ENCODE results near the gene NMNAT3. TPM values are rescaled to one million over a fixed set of nuclear protein-coding genes. Genes with fewer than 3 reads are reported as not detected.

Gene NMNAT3
- total RNA-seq, 1 experiment from 2014 or later, result 4.8 TPM

- Histone ChIP-seq H3K9me2 (replicated peaks; ENCODE audit: low read length) (no peaks in the 10 kb centered on the region), H3K27ac (ENCODE audit: low read length) (no peak overlapping the region), H3K9me3 (ENCODE audit: low read length) (no peaks in the 10 kb centered on the region), H3K79me2 (ENCODE audit: low read length) (no peaks in the 10 kb centered on the region), H3F3A (ENCODE audit: low read length, unreplicated experiment) (no peaks in the 10 kb centered on the region), H3K4me1 (ENCODE audit: insufficient read depth, low read length) (no peaks in the 10 kb centered on the region), H3K4me3 (ENCODE audit: low read length) (no peak overlapping the region), H3K36me3 (ENCODE audit: low read depth, low read length) (no peaks in the 10 kb centered on the region), H3K9ac (ENCODE audit: low read length) (no peak overlapping the region), H4K20me1 (ENCODE audit: low read length) (no peaks in the 10 kb centered on the region), H3K27me3 (ENCODE audit: low read length) (no peaks in the 10 kb centered on the region), H3K4me2 (ENCODE audit: low read length) (no peak overlapping the region), H2AFZ (ENCODE audit: low read length) (no peak overlapping the region)
- TF ChIP-seq CTCF (conservative IDR thresholded peaks at IDR 0.05; ENCODE audit: low read depth, low read length) (no peak), EZH2 (IDR thresholded peaks at IDR 0.05; ENCODE audit: low read length, unreplicated experiment) (no peak), EZH2phosphoT487 (IDR thresholded peaks at IDR 0.05; ENCODE audit: borderline replicate concordance, low read length) (no peak)
- BruUV-seq (replicated peaks), result no TSS peak
- intact Hi-C loops (cut with micrococcal nuclease), result no loop called here
- ATAC-seq (no peak), DNase-seq (no peak)
- ChIA-PET POLR2A (ENCODE audit: unreplicated experiment) (no interaction called here), CTCF (interaction anchor here (0.6 kb wide), 1 partner anchor 10 kb away, joined by 3 read pairs; no protein-coding TSS in a partner anchor)
These were observed 136.1 kb downstream of the NMNAT3 start for GRCh38 chr3:139541532-139542288.

DNA sequence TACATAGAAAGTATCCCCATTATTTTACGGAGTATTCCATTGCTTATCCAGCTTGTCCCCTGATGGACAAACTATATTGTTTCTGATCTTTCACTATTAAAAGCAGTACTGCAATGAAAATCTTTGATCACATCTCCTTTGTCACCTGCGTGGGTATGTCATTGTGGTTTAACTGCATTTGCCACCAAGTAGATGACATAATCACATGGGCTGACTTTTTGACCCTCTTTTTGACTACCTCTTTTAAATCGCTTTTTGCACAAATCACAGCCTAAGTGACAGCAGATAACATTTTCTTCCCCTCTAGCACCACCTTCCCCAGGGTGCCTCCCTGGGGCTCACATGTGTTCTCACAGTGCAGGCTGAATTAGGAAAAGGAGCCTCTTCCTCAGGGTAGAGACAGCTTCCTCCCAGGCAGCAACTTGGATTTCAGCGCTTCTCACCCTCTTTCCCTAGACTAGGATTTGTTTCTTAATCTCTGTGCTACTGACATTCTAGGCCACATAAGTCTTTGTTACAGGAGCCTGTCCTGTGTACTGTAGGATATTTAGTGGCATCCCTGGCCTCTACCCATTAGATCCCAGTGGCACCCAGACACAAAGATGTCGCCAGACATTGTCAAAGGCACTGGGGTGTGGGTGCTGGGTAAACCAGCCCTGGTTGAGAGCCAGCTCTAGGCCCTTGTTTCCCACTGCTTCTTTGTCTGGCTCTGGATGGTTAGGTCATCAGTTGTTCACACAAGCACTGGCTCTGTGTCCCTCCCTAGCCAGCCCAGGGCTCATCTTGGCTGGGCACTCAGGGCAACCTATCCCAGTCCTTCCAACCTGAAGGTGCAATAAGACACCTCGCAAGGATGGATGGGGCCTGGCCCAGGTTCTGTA lies 136.9 kb downstream of the NMNAT3 start:
- no peak overlapping the region for H3K9ac ChIP-seq (ENCODE audit: low read length)
- intact Hi-C loops (cut with micrococcal nuclease), result no loop called here

More for the DNA sequence above, 136.9 kb downstream of the NMNAT3 start:
- H3K27ac ChIP-seq (ENCODE audit: low read length), result no peak overlapping the region
- no peak for DNase-seq
- CTCF ChIA-PET, result no interaction called here
- no peaks in the 10 kb centered on the region for H3K9me2 ChIP-seq (replicated peaks; ENCODE audit: low read length)
- no peak overlapping the region for H2AFZ ChIP-seq (ENCODE audit: low read length)
- H3K9me3 ChIP-seq (ENCODE audit: low read length), result no peaks in the 10 kb centered on the region
- no peaks in the 10 kb centered on the region for H4K20me1 ChIP-seq (ENCODE audit: low read length)
- ATAC-seq, result no peak
- POLR2A ChIA-PET (ENCODE audit: unreplicated experiment), result no interaction called here
- H3K27me3 ChIP-seq (ENCODE audit: low read length), result no peaks in the 10 kb centered on the region
- BruUV-seq (replicated peaks), result no TSS peak
- H3K79me2 ChIP-seq (ENCODE audit: low read length), result no peaks in the 10 kb centered on the region
- H3K36me3 ChIP-seq (ENCODE audit: low read depth, low read length), result no peaks in the 10 kb centered on the region
- H3F3A ChIP-seq (ENCODE audit: low read length, unreplicated experiment), result no peaks in the 10 kb centered on the region
- no peak overlapping the region for H3K4me2 ChIP-seq (ENCODE audit: low read length)
- no peak overlapping the region for H3K4me3 ChIP-seq (ENCODE audit: low read length)
- TF ChIP-seq EZH2phosphoT487 (IDR thresholded peaks at IDR 0.05; ENCODE audit: borderline replicate concordance, low read length) (no peak), CTCF (conservative IDR thresholded peaks at IDR 0.05; ENCODE audit: low read depth, low read length) (no peak), EZH2 (IDR thresholded peaks at IDR 0.05; ENCODE audit: low read length, unreplicated experiment) (no peak)
- peaks cover under 1% of the 10 kb centered on the region for H3K4me1 ChIP-seq (ENCODE audit: insufficient read depth, low read length)
